Thoracic aorta (tissue), 2 donors: ENCODE results near the gene ZNF619. TPM values are rescaled to one million over a fixed set of nuclear protein-coding genes. Genes with fewer than 3 reads are reported as not detected.

Experiments used
- ATAC-seq: fragments of 150-250 bp; one replicate; pipeline ENCODE4 v1.8.0; 2017; ENCODE audit warnings: low read depth; ENCODE audit not compliant: insufficient number of reproducible peaks, low FRiP score
- DNase-seq: peaks from one replicate; pipeline ENCODE4 v3.0.0-alpha.2; 2020; ENCODE audit warnings: low spot score
- H3K27ac ChIP-seq, 2 donors: fragments of 200-600 bp; sonication (generic); 1 replicate in 1 of 2; 2 replicates in 1 of 2; pipeline ENCODE4 v1.5.1; 2016; ENCODE audit warnings: mild to moderate bottlenecking in 2 of 2, moderate library complexity in 2 of 2
- H3K27me3 ChIP-seq: fragments of 200-600 bp; sonication (generic); replicated peaks from 2 replicates; pipeline ENCODE4 v1.6.0; 2016; ENCODE audit warnings: mild to moderate bottlenecking; ENCODE audit not compliant: insufficient read depth
- H3K36me3 ChIP-seq: fragments of 200-600 bp; sonication (generic); one replicate; pipeline ENCODE4 v1.5.1; 2016
- H3K4me1 ChIP-seq, 2 donors: fragments of 200-600 bp; sonication (generic); 1 replicate in 1 of 2; 2 replicates in 1 of 2; pipeline versions ENCODE4 v1.5.1 to v1.6.0; 2016; ENCODE audit warnings: low read depth in 2 of 2, mild to moderate bottlenecking in 1 of 2; ENCODE audit not compliant: control insufficient read depth in 1 of 2
- H3K4me3 ChIP-seq: fragments of 200-600 bp; sonication (generic); 2 replicates; pipeline ENCODE4 v1.5.1; 2016; ENCODE audit warnings: mild to moderate bottlenecking
- H3K9me3 ChIP-seq: fragments of 200-600 bp; sonication (generic); 2 replicates; pipeline ENCODE4 v1.5.1; 2016
- CTCF ChIP-seq: fragments of 200-600 bp; sonication (generic); IDR thresholded peaks from one replicate; pipeline ENCODE4 v1.5.1; 2019; ENCODE audit warnings: antibody characterized with exemption
- total RNA-seq, 2 donors: library from RNA; depleted of rRNA; stranded (reverse); fragments of >200 nt; gene quantifications; one replicate each; pipeline versions ENCODE4 v1.1.0 to v1.2.3, GENCODE V29; 2016

ZNF619 gene
- total RNA-seq, 2 donors from 2014 or later = 3.8 to 4.0 TPM

GRCh38 chr3:40468018-40468417, 8.9 kb upstream of the ZNF619 start:
- Histone ChIP-seq H3K36me3 (peaks cover 7% of the 10 kb centered on the region), H3K9me3 (no peaks in the 10 kb centered on the region), H3K4me1 (no peaks in the 10 kb centered on the region), H3K27ac (no peak overlapping the region), H3K27me3 (no peaks in the 10 kb centered on the region), H3K4me3 (no peak overlapping the region)
- ATAC-seq (no peak), DNase-seq (no peak)
- TF ChIP-seq CTCF = no peak

DNA sequence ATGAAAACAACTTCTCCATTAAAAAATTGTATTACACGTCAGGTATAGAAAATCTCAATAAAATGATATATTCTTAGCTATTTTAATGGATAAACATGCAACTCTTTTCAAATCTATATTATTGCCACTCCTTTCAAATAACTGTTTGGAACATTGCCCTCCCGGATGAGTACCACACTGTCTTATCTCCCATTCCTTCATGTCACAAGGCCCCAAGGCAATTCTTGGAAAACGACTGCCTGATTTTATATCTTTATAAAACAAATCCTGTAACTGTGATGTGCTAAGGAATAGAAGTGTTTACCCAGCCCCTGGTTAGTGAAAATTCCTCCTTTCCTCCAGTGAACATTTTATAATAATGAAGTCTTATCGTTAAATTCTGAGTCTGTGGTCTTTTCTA, 6.2 kb upstream of the ZNF619 start:
- Histone ChIP-seq H3K9me3 (no peaks in the 10 kb centered on the region), H3K4me1 (no peaks in the 10 kb centered on the region), H3K36me3 (no peaks in the 10 kb centered on the region), H3K27me3 (no peaks in the 10 kb centered on the region), H3K4me3 (no peak overlapping the region), H3K27ac (no peak overlapping the region)
- no peak for DNase-seq
- no peak for ATAC-seq
- no peak for TF ChIP-seq CTCF

DNA sequence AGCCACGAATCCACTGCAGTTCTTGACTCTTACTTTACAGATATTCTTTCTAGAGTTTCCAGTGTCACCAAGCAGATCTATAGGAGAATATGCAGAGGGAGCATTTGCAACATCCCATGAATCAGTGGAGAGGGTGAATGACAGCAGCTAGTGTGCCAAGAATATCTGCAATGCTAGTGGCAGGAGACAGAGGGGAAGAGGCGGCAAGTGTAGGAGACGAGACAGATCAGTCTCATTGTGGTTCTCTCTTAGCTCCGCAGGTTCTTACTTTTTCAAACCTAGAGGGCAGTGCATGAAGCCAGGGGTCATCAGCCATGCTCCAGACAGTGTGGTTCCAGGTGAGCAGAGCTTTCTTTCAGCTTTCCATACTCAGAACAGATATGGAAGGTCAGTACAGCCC, 744 bp downstream of the ZNF619 start:
- Histone ChIP-seq H3K27ac (no peak overlapping the region), H3K9me3 (no peaks in the 10 kb centered on the region), H3K4me1 (peaks cover 6% of the 10 kb centered on the region in 2 donors), H3K27me3 (no peaks in the 10 kb centered on the region), H3K4me3 (peak overlapping the region; percentile 78), H3K36me3 (peaks cover 6% of the 10 kb centered on the region)
- no peak for ATAC-seq
- TF ChIP-seq CTCF = no peak
- no peak for DNase-seq

DNA sequence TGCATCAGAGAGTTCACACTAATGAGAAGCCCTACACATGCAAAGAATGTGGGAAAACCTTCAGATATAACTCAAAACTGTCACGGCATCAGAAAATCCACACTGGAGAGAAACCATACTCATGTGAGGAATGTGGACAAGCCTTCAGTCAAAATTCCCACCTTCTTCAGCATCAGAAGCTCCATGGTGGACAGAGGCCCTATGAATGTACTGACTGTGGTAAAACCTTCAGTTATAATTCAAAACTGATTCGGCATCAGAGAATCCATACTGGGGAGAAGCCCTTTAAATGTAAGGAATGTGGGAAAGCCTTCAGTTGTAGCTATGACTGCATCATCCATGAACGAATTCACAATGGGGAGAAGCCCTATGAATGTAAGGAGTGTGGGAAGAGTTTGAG, 10.2 kb downstream of the ZNF619 start:
- H3K4me3 ChIP-seq = no peak overlapping the region
- no peak overlapping the region for H3K27ac ChIP-seq
- no peaks in the 10 kb centered on the region for H3K27me3 ChIP-seq
- no peaks in the 10 kb centered on the region for H3K4me1 ChIP-seq
- H3K36me3 ChIP-seq = peaks cover 38% of the 10 kb centered on the region
- DNase-seq (no peak), ATAC-seq (no peak)
- peaks cover 11% of the 10 kb centered on the region for H3K9me3 ChIP-seq
- TF ChIP-seq CTCF = no peak

GRCh38 chr3:40490916-40491315, 14.0 kb downstream of the ZNF619 start:
- Histone ChIP-seq H3K4me3 (no peak overlapping the region), H3K27ac (no peak overlapping the region), H3K4me1 (no peaks in the 10 kb centered on the region), H3K36me3 (peaks cover 22% of the 10 kb centered on the region), H3K27me3 (no peaks in the 10 kb centered on the region), H3K9me3 (peaks cover 11% of the 10 kb centered on the region)
- ATAC-seq (no peak), DNase-seq (no peak)
- TF ChIP-seq CTCF = no peak
